RPMI7951 (cell line): Measurements from ENCODE around the gene CYP4X1. TPM values are rescaled to one million over a fixed set of nuclear protein-coding genes. Genes with fewer than 3 reads are reported as not detected.
"Not testable (repeated sequence)": the region's sequence is repeated elsewhere in the genome, so short reads cannot be mapped to it uniquely, and the experiment has no call there.

ENCODE experiments used
- DNase-seq: peaks from one replicate; pipeline ENCODE4 v3.0.0-alpha.2; 2012; ENCODE audit warnings: low read depth
- total RNA-seq: library from RNA; depleted of rRNA; stranded (reverse); fragments of >200 nt; shearing (Covaris generic); gene quantifications from 2 replicates; pipeline ENCODE4 v1.2.3, GENCODE V29; 2014; rRNA removed

CYP4X1 gene
- total RNA-seq, 1 experiment from 2014 or later, result 0.36 TPM

- DNase-seq, result not testable (repeated sequence)
Measured at GRCh38 chr1:47069080-47069479, 45.6 kb downstream of the CYP4X1 start.

DNA sequence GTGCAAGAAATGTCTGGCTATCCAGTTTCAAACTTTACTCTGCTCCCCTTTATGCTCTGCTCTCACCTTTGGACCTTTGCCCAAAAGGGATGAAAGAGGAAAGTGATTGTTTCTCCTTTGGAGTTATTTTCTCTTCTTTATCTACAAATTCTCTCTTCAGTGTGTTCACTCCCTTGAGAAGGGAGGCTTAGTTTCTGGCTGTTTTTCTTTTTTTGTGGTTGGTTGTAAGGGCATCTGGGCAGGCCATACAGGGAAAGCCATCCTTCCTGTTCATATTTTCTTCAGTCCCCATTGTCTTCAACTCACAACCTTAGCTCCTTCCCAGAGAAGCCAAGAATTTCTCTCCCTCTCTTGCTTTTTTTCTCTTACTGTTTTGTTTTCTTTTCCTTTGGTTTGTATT lies 46.0 kb downstream of the CYP4X1 start:
- not testable (repeated sequence) for DNase-seq

- peak; percentile 29 for DNase-seq
Measured at GRCh38 chr1:47089356-47089755, 65.9 kb downstream of the CYP4X1 start.

- not testable (repeated sequence) for DNase-seq
Measured at GRCh38 chr1:47091476-47091875, 68.0 kb downstream of the CYP4X1 start.

Other genes with a start within 250 kb of the CYP4X1 start
- not detected in 2 replicates for gene CYP4B1, start 224.6 kb upstream of the CYP4X1 start, total RNA-seq
- gene CYP4A11, start 82.2 kb upstream of the CYP4X1 start, total RNA-seq, result not detected in 2 replicates
- not detected in 2 replicates for gene CYP4Z1, start 43.6 kb downstream of the CYP4X1 start, total RNA-seq
- gene CYP4A22, start 113.8 kb downstream of the CYP4X1 start, total RNA-seq, result not detected in 2 replicates
- not detected in 2 replicates for gene PDZK1IP1, start 166.4 kb downstream of the CYP4X1 start, total RNA-seq
- gene TAL1, start 208.6 kb downstream of the CYP4X1 start, total RNA-seq, result not detected in 2 replicates